Activated T-cell treated with anti-CD3 and anti-CD28 coated beads for 48 hours (primary cell): ENCODE data around the gene MCEE.

ENCODE experiments used
- DNase-seq: peaks from one replicate; pipeline ENCODE4 v3.0.0-alpha.2; 2020; ENCODE audit warnings: low read depth

Gene MCEE

DNA sequence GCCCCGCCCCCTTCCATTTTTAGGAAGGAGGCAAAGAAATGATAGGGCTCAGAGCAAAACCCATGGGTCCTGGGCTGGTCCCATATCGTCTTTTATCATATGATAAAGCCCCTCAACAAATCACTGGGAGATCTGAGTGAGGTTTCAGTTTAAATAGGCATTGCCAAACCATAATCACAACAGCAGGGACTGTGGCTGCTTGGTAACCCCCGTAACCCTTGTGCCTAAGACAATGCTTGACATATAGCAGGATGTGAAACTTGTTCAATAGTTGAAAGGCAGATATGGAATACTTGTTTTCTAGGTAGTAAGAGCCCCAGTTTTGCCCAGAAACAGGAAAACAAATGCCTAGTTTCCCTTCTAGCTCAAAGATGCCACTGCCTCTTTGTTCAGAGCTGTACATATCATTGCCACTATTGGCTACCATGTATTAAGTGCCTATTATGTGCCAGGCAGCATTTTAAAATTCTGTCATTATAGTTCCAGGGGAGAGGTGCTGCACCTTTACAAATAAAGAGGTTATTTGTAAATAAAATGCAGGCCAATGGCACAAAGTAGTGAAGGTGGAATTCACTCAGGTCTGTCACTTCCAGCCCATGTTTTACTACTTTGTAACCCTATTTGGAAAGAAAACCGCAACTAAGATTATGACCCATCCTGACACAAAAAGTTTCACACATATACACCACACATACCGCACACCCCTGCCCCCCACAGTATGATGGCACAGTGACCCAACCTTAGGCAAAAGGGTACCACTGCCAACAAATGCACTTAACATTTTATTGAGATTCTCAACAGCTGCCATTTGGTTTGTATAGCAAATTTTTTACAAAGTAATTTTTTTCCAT, 47.4 kb downstream of the MCEE start:
- peak; percentile 64 for DNase-seq

DNA sequence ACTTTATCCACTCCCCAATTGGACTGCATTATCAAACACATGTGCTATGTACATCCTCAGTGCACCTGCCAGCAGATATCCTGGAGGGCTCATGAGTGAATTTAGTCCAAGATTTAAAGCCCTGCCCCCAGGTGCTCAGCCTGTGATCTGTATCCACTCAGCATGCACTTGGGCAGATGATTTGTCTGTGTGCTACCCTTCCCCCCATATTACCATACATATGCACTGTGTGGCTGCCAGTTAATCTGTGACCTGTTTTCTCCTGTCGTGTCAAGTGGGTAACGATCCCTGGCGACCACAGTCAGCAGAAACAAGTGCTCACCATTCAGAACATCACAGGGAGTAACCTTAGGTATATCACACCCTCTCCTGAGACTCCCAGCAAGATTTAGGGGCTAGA, 51.4 kb downstream of the MCEE start:
- DNase-seq: no peak

DNA sequence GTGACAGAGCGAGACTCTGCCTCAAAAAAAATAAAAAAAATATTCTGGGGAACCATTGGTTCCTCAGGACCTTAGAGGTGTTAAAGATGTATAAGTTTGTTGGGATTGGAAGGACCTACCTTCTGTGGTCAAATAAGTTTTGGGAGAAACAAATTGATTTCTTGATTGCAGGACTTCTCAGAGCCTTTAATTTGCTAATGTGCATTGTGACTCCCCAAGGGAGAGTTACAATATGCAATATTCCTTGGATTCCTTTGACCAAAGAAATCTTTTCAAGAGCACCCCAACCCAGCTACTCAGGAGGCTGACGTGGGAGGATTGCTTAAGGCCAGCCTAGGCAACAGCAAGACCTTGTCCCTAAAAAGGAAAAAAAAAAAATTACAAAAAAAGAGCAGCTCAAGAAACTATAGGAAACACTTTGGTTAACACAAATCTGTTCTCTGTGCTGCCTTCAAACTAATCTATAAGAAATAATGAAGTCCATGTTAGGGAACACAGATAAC, 55.1 kb downstream of the MCEE start:
- no peak for DNase-seq

- DNase-seq: no peak
These were observed 56.6 kb downstream of the MCEE start for GRCh38 chr2:71073475-71073874.

DNA sequence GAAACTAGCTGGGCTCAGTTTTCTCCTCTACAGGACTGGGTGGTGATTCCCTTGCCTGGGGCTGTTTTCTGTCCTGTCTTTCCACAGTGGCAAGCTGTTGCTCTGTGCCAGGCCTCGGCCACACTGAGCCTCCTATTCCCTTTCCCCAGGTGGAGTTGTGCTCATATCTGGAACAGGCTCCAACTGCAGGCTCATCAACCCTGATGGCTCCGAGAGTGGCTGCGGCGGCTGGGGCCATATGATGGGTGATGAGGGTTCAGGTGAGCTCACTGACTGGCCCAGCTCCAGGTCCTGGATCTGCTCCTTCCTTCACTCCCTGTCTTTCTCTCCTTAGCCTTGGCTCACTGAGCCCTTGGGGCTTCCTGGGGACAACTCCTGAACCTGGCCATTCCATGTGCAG, 57.5 kb downstream of the MCEE start:
- no peak for DNase-seq

GRCh38 chr2:71071681-71072398, 58.2 kb downstream of the MCEE start:
- peak; percentile 39 for DNase-seq

DNA sequence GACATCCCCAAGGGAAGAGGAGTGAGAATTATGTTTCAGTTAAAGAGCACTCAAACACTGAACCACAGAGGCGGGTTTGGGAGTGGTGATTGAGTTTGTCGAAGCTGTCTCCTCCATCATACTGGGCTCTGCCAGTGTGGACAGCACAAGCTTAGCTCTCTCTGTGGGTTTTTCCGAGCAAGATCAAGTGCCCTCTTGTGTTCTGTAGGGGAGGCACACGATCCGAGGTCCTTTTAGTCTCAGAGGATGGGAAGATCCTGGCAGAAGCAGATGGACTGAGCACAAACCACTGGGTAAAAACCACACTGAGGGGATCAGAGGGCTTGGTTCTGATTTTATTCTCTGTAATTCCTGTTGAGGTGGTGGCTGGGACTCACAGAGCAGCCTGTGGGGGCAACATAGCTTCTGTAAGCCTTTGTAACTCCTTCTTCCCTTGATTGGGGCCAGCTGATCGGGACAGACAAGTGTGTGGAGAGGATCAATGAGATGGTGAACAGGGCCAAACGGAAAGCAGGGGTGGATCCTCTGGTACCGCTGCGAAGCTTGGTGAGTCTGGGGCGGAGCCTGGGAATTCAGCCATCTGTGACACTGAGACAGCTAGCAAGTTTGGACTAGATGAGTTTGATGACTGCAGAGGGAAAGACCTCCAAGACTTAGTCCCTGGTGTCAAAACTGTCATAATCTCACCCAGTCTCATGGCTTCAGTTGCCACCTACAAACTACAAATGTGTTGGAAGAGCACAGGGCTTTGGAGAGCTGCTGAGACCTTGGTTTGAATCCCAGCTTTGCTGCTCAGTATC, 59.5 kb downstream of the MCEE start:
- DNase-seq: no peak

DNA sequence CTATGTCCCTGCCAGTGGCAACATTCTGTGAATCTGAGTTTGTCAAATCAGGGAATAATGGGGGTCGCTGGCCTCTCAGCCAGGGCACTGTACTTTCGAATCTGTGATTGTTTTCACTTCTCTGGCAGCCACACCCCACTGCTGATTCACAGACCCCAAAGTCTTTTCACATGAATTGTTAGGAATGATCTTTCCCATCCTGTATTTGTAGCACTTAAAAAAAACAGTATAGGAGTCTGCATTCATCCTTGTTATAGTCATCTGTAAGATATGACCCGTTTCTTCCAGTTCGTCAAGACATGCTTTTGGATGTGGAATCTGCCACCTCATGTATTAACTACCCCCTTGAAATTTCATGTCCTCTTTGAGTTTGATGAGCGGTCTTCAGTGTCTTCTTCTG, 60.7 kb downstream of the MCEE start:
- no peak for DNase-seq

DNA sequence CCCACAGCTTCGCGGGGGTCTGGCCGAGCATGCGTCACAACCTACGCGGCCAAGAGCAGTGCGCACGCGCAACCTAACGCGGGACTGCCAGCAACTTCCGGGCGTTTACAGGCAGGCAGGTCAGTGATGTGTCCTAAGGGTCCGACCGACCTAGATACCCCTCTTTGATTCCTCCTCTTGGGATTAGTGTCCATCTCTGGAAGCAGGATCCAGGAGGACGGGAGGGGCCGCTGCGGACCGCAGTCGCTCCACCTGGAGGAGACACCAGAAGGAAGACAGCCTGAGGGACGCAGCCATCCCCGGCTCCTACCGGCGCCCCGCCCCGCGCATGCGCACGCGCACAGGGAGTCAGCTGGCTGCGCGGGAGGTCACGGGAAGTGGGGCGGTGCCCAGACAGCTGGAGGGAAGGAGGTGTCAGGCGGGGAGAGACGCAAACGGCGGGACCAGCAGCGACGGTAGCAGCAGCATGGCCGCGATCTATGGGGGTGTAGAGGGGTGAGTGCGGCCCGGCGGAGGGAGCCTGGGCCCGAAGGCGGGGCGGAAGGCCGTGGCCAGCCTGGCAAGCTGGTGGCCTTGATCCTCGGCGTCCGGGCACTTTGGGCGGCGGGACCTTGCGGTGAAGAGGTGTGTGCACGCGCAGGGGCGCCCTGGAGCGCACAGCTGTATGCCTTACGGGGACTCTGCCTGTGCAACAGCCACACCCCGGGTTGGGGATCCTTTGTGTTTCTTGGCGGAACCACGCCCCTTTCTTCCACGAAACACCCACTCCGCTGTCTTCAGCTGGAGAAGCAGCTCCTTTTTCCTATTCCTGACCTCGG, 61.6 kb downstream of the MCEE start, which contains the start of gene NAGK:
Gene NAGK, plus strand, starts transcription at position 431 of the 818 bp plus-strand sequence. Its CDS starts 36 bp downstream, at position 467.
- peak; percentile 96 for DNase-seq

DNA sequence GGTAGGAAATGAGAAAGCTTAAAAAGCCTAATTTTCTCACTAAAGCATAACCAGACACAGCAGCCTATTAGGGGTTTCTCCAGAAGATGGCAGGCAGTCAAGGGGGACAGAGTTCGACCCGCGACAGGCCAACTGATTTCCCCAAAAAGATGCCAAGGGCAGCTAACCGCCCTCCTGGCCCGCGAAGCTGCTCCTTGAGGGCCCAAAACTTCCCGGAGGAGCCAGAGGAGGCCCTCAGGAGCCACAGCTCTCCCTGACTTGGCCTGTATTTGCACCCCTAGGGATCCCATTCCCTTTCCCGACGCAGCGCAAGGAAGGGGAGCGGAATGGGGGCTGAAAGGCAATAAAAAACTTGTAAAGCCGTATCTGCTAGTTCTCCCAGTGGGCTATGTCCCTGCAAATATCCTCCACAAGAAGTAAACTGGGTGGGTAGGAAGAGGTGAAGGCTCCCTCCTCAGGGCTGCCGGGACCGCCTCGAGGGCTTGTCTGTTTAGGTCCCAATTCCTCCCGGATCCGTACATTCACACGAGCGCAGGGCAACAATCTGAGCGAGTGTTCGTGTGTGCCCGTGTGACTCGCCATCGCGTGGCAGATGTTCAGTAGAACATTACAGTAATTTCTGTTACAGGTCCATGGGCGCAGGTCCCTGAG, 62.3 kb downstream of the MCEE start:
- no peak for DNase-seq

GRCh38 chr2:71066856-71067255, 63.2 kb downstream of the MCEE start:
- no peak for DNase-seq

DNA sequence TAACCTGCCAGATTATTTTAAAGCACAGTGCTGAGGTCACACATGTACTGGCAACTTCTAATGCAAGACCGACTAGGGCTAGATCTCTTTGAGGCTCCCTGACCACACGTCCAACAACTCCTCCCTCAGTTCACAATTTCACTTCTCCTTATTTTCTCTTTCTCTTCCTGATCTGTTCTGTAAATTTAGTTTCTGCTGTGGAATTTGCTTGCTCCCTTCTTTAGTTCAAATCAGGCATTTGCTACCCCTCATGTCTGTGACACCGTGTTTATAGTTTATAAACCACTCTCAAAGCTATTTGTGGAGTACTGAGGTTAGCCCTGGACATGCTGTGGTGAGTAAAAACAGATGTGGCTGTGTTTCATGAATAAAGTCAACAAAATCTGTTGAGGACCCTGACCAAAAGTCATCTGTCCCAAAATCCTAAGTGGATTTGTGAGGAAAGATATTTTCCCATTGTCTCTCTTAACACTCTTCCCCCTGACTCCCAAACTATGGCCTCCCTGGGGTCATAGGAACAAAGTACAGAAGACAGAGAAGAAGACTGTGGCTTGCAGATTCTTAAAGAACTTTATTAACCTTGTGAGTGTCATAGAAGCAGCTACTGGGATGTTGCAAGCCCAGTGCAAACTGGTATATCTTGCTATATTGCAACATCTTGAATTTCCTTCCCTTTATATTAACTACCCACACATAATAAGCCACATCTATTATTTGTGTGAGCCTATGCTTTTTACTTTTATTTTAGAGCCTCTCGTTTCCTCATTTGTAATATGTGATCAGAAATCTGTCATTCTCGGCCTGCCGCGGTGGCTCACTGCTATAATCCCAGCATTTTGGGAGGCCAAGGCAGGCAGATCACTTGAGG, 65.0 kb downstream of the MCEE start:
- no peak for DNase-seq

DNA sequence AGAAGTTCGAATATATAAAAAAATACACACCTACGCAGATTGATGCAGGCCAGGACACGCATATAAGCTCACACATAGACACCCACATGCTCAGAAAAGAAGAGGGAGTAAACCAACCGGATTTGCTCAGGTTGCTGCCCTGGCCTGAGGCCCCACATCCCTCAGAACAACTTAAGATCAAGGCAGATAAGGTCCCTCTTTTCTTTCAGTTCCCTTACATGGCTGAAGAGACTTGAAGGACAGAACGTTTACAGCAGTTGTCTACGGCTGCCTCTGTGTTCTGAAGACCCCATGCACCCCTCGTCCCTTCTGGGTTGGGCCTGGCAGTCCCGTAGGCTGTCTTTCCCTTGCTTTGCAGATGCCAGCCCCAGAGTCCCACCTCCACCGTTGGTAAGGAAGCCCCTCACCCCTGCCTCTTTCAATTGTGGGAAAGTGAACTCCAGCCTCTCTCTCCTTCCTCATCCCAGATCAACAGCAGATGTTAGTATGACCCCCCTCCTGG, 65.9 kb downstream of the MCEE start:
- no peak for DNase-seq

- no peak for DNase-seq
These were observed 66.8 kb downstream of the MCEE start for GRCh38 chr2:71063216-71063615.

DNA sequence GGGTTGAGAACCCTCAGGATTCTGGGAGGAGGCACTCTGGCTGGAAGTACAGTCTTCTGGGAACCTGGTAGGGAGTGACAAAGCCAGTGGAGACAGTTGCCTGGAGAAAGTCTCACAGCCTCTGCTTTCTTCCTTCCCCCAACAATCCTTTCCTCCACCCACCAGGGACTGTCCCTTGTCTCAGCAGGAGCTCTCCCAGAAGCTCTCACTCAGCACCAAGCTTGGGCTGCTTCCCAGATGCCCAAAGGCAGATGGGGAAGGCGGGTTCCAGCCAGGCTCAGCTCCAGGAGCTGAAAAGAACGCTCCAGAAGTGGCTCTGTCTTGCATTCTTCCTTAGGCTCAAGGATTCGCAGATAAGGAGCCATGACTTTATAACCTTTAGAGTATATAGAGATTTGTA, 69.2 kb downstream of the MCEE start:
- DNase-seq: no peak

DNA sequence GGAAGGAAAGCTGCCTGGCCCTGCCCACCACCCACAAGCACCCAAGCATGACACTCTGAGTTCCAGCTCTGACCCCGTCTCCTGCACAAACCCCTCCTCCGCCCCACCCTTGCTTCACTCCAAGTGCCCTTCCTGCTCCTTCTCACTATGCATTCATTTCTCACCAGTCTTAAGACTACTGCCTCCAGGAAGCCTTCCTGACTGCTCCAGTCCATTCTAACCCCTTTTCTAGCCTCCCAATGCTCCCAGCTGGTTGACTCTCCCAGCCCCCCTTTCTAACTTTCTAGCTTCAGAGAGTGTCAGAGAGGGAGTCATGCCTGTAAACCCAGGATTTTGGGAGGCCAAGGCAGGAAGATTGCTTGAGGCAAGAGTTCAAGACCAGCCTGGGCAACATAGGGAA, 69.8 kb downstream of the MCEE start:
- DNase-seq: no peak
